HG02759 (cell line): Measurements from ENCODE around the gene CAMK1G.

ENCODE experiments used
- ATAC-seq: cut with Tn5 transposase; IDR thresholded peaks from one replicate; pipeline ENCODE4 v1.9.1; 2021; ENCODE audit warnings: mild to moderate bottlenecking, moderate library complexity; ENCODE audit not compliant: unreplicated experiment

CAMK1G gene

DNA sequence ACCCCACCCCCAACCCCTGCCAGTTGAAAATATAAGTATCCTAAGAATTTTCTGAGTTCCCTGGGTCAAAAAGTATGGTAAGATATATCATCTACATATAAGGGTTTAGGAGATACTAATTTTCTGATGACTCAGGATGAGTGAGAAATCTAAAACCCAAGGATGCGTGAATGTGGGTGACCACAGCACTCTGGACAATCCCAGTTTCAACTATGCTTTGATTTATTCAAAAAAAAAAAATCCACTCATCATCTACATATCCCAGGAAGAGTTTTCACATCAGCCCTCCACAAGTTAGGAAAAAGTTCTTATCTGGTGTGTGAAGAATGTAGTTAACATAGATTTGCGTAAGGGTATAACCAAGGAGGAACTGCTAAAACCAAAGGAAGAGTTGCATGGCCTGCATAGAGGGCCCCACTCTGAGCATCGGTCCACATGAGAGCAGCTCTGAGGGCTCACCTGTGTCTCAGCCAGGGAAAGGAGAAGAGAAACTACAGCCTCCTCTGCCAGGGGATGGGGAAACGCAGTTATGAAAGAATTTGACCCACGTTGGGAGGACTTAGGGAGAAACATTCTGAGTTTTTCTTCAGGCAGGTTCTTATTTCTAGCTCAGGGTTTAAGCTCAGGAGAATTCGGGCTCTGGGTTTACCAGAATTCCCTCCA lies 50.0 kb downstream of the CAMK1G start:
- no peak for ATAC-seq

DNA sequence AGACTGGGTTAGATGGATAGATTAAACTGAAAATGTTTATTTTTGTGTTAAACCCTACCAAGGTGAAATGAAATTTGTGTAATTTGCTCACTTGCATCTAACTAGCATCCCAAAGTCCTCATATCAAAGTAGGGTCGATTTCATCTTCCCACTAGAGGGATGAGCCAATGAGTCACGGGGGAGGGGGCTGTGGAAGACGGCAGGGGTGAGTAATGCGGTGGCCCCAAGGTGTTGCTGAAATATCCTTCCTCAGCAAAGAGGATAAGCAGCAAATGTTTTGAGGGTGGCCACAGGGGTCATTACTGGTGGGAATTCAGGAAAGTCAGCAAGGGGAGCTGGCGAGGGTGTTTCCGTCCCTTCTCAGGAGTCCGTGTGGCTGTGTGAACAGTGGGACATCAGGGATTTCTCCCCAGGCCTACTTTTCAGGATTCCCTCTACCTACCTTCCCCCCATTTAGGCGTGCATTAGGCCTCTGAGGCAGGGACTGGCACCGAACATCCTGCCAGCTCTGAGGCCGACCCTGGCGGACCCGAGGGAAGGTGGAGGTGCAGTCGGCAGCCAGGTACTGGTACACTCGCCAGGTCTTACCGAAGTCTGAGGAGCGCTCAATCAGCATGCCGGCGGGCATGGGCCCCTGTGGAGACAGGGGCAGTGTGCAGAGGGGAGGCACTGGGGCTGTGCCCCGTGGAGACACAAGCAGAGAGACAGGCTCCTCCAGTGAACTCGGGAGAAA lies 50.7 kb downstream of the CAMK1G start:
- ATAC-seq = no peak

DNA sequence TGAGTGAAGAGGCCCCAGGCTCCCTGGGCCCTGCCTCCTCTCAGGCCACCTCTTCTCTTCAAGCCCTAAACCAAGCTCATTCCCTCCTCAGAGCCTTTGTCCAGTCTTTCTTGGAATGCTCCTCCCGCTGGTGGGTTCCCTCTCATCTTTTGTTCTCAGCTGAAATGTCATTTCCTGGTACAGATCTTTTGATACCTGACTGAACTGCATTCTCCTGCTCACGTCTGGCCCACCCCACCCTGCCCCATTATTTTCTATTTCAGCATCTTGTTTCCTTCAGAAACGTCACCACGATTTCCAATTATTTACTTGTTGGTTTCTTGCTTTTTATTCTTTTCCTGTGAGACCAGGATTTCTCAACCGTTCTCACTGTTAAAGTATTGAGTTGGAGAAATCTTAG lies 52.3 kb downstream of the CAMK1G start:
- ATAC-seq = no peak

- ATAC-seq = no peak
Observed at GRCh38 chr1:209641832-209642172, 58.3 kb downstream of the CAMK1G start.

- no peak for ATAC-seq
Observed at GRCh38 chr1:209642816-209643215, 59.3 kb downstream of the CAMK1G start.

- ATAC-seq = no peak
Observed at GRCh38 chr1:209643285-209644020, 59.9 kb downstream of the CAMK1G start.

DNA sequence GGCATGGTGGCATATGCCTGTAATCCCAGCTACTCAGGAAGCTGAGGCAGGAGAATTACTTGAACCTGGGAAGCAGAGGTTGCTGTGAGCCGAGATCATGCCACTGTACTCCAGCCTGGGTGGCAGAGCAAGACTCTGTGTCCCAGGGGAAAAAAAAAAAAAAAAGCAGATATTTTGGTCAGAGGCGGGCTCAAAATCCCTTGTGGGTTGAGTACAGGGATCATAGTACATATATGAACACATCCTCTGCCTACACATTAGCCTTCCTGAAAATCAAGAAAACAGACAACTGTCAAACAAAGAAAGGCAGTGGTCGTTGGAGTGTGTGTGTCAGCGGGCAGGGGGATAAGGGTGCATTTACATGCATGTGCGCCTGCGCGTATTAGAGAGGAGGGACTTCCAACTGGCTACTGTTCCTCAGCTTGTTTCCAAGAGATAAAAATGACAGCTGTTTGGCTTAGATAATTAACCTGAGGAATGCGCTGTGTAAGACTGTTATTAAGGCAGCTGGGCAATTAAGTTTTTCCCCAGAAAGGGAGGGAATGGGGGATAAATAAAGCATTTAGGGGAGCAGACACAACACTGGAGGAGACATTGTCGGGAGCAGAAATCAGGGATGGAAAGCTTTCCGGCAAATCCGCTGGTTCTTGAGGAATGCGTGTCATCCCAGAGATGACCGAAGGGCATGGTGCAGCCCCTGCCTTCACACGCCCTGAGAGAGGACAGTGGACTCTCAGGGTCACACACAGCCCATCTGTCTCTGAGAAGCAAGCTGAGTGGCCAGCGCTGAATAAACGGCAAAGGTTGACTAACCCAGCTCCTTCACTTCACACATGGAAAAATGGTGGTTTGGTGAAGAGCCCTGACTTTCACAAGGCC lies 62.3 kb downstream of the CAMK1G start:
- no peak for ATAC-seq

GRCh38 chr1:209646558-209646957 lies 63.0 kb downstream of the CAMK1G start:
- ATAC-seq = no peak

DNA sequence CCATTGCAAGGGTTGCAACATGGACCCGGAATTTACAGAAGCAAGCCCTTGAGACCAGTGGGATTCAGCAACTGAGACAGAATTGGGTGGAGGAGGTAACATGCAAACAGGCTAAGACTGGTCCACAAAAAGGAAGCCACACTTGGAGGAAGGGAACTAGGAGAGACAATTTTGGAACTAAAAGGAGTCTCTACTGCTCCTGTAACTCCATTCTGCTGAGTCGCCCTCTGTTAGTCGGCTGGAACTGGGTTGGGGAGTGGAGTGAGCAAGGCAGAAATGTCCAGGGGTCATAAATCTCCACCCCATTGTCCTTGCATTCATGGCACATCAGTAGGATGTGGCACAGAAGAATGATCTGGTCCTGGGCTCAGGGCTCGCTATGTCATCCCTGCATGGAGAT lies 63.6 kb downstream of the CAMK1G start:
- no peak for ATAC-seq

- ATAC-seq = no peak
Observed at GRCh38 chr1:209648346-209648745, 64.8 kb downstream of the CAMK1G start.

GRCh38 chr1:209648931-209649776 lies 65.6 kb downstream of the CAMK1G start:
- ATAC-seq = no peak

DNA sequence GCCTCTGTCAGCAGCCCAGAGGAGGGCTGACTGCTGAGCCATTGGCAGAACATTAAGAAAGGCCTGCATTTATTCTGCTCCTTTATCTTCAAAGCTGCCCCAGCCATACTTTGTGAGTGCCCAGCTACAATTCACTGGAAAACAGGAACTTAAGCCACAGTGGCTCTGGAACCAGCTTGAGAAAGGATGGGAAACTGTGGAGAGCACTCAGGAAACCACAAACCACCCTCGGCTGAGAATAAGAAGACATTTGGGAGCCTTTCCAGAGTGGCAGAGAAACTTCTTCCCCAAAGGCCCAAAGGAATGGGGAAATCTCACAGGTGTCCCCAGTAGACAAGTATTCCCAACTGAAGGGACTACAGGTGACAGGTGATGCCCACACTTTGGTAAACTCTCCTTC lies 66.9 kb downstream of the CAMK1G start:
- no peak for ATAC-seq

DNA sequence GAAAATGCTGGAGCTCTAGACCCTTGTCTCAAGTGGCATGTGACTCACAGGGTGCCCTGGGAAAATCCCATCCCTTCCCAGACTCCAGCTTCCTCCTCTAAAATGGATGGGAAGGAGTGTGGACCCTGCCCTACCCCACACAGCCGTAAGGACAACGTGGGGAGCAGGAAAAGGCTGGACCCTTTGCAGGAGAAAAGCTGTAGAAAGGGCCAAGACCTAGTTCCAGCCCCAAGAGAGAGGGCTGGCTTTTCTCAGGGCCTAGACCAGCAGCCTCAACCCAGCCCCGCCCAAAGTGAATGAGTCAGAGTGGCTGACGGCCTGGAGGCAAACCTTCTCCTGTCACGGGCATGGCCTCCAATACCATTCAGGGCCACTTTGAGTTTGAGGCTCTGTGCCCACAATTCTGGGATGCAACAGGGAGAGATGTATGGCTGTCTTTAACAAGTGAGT lies 67.6 kb downstream of the CAMK1G start:
- ATAC-seq = peak; percentile 64

DNA sequence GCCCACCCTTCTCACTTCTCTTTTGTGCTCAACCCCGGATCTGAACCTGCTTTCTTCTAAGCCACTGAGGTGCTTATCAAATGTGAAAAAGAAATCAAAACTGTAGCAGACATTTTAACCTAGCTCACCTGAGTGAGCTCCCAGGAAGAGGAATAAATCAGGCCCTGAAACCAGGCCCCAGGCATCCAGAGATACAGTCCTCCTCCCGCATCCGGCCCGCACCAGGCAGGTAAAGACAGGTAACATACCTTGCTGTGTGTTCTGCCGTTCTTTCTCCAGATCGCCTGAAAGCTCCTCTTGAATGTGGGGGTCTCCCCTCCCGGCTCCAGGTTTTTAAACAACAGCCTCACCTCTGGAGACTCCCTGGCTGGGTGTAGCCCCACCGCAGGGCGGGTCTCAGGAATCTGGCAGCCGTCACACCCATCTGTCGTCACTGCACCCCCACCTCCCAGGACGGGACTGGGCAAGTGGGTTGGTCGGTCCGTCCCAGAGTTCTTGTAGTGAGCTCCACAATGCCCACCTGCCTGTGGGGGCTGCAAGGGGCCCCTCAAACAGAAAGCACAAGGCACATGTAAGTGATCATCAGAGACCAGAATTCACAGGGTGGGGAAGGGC lies 68.7 kb downstream of the CAMK1G start, which contains the start of gene LAMB3:
Gene LAMB3, minus strand, starts transcription at position 305 of the 615 bp plus-strand sequence. CDS start 1,481 bp downstream, outside the sequence.
- no peak for ATAC-seq

DNA sequence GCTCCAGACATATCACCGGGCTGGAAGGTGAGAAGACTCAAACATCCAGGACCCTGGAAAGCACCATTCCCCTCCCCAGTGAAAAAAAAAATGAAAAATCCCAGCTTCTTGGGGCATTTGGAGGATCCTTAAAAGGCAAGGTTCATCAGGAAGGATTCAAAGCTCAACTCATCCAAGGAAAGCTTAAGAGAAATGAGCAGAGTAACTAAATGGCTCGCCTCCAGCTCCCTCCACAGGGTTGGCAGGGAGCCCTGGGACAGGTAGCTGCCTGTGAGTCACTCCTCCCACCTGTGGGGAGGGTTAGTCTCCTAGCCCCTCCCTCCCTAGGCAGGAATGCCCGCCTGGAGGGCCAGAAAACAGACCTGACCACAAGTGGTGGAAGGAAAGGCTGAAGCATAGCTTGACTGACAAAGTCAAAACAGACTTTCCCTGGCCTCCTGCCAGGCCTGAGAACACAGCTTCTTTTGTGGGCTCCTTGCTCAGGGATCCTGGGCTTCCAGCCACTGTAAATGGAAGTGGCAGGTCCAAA lies 69.4 kb downstream of the CAMK1G start:
- ATAC-seq = no peak

- ATAC-seq = no peak
Observed at GRCh38 chr1:209653915-209654351, 70.4 kb downstream of the CAMK1G start.

GRCh38 chr1:209655411-209656231 lies 72.1 kb downstream of the CAMK1G start:
- no peak for ATAC-seq

DNA sequence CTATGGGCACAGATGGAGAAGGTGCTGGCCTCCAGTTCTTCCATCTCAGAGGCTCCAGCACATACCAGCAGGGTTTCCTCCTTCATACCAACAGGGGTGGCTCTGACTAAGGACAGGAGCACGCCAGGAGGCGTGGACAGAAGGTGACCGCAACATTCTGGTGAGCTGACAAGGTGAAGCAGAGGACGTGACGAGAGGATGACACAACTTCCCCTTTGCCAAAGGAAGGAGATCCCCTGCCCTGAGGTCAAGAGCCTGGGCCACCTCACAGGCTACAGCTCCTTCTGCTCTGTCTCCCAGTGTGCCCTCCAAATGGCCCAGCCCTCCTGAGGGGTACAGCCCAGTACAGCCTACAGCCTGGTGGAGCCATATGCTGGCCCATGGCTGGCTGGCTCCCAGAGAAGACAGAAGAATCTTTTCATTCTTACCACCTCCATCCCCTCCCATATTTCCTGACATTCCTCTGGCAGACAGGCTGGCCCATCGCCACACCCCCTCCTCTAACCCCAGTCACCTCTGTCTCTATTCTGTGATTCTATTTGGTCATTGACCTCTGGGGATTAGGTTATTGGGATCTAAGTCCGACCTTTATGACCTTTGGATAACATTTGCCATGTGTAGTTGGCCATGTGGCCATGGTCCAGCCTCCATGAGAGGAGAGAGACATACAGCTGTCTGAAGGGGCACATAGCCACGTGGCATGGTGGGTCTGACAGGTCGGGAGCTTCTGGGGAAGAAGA lies 73.8 kb downstream of the CAMK1G start:
- peak; percentile 47 for ATAC-seq
